ENCODE measurements around the gene MAP1LC3A. TPM values are rescaled to one million over a fixed set of nuclear protein-coding genes. Genes with fewer than 3 reads are reported as not detected.

The MAP1LC3A gene
- 17.5 and 19.9 TPM in 2 replicates for total RNA-seq

DNA sequence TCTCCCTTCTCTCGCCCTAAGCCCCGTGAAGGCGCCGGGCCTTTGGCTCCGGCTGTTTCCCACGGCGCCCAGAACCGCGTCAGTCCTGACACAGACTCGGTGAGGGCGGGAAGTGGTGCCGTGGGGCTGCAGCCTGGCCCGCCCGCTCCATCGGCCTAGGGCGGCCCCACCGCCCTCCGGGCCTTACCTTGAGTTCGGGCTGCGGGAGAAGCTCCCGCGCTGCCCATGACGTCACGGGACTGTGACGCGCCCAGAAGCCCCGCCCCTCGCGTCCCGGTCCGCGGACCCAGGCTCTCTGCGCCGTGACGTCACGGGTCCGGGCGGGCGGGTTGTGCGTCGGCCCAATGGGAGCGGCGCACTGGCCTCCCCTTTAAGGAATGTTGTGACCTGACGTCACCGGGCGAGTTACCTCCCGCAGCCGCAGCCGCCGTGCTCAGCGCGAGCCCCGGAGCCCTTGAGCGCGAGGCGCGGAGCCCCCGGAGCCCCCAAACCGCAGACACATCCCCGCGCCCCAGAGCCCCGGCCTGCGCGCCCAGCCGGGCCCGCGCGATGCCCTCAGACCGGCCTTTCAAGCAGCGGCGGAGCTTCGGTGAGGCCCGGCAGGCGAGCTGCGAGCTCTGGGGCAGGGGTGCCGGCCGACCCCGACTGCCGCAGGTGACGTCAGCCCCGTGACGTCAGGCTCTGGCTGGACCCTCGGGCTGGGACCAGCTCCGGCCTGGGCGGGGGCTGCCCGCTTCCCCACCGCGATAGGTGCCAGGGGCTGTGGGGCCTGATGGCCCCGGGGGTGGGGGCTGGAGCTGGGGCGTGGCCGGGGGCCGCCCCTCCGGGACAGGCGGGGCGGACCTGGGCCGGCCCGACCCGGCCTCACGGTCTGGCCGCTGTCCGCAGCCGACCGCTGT is at the start of gene MAP1LC3A:
MAP1LC3A (plus strand) TSS at position 399 of the 899 bp plus-strand sequence; CDS start at position 550, 151 bp downstream.

DNA sequence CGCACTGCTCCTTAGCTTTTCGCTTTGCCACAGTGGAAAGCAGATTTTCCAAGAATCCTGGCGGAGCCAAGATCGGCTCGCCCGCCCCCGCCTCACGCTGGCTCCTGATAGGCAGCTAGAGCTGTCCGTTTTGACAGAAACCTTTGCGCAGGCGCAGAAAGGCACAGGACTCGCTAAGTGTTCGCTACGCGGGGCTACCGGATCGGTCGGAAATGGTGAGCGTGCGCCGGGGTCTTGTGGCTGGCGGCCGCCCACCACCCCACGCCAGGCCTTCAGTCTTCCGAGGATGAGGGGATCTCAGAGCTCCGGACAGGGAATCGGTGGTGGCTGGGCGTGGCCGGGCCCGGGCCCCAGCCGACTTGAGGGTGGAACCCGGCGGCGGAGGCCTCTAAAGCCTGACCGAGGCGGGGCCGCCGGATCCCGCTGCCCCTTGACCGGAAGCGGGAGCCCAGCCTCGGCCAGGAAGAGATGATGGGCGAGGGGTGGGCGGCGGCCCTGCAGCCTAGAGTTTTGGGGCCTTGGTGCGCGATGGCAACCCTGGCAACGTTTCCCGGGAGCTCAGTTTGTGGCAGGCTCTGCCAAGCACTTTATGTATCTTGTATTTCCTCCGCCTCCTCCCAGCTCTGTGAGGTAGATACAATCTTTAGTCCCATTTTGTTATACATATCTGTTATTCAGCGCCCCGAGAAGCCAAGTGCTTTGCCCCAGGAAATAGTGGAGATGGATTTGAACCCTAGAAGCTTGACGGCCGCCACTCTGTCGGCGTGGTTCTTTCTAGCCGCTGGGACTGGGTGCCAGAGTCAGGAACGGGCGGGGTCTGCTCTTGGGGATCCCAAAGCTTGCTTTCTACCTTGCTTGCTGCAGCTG is 42.0 kb upstream of the MAP1LC3A start, which contains the start of gene DYNLRB1:
DYNLRB1 (plus strand) TSS at position 176 of the 867 bp plus-strand sequence; CDS start at position 213, 37 bp downstream.

Other genes with a start within 250 kb of the MAP1LC3A start
- gene ITCH, start 195.4 kb upstream of the MAP1LC3A start, total RNA-seq = 93.2 and 120 TPM in 2 replicates
- gene DYNLRB1, start 42.3 kb upstream of the MAP1LC3A start, total RNA-seq = 34.7 and 38.0 TPM in 2 replicates
- gene PIGU, start 118.4 kb downstream of the MAP1LC3A start, total RNA-seq = 6.2 and 8.4 TPM in 2 replicates
- gene TP53INP2, start 145.6 kb downstream of the MAP1LC3A start, total RNA-seq = 4.2 and 5.0 TPM in 2 replicates

Measured in smooth muscle cell of the umbilical artery (primary cell).